Right lobe of liver (tissue), 4 donors: ENCODE results near the gene DSCAM.

Experiments
- POLR2A ChIP-seq: fragments of 450-650 bp; IDR thresholded peaks from one replicate; pipeline ENCODE4 v1.6.1; 2017; ENCODE audit warnings: antibody characterized with exemption, mild to moderate bottlenecking
- TF ChIP-seq, protein P1 (sequence below), 4 donors: fragments of 200-600 bp in 3 of 4; fragments of 450-650 bp in 1 of 4; IDR thresholded peaks; one replicate each; pipeline versions ENCODE4 v1.5.1 to v1.8.0; 2016 to 2022; ENCODE audit warnings: antibody characterized with exemption in 4 of 4, mild to moderate bottlenecking in 2 of 4
- donor health status: DM: no; HTN: no; CAD: no.
- donor health status: DM: no; HTN: no; CAD: no.
- donor health status: DM: no; HTN: yes; CAD: no.

DNA sequence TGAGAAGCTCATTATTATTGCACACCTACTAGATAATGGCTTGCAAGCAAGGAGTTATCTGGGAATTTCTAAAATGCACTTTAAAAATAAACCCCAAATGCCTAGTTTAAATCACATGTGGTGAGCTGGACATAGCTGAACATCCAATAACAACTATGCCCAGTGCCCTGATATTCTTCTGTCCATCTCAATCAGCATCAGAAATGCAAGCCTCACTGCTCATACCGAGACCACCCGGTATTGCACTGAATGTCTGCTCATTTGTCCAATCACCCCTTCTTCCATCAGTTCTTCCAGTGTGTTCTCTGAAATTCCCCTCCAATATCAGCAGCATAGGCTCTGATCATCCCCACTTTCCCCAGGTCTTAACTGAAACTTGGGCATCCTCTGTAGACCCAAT lies 383.8 kb downstream of the DSCAM start:
- TF ChIP-seq POLR2A: no peak
- TF ChIP-seq, protein P1, sequence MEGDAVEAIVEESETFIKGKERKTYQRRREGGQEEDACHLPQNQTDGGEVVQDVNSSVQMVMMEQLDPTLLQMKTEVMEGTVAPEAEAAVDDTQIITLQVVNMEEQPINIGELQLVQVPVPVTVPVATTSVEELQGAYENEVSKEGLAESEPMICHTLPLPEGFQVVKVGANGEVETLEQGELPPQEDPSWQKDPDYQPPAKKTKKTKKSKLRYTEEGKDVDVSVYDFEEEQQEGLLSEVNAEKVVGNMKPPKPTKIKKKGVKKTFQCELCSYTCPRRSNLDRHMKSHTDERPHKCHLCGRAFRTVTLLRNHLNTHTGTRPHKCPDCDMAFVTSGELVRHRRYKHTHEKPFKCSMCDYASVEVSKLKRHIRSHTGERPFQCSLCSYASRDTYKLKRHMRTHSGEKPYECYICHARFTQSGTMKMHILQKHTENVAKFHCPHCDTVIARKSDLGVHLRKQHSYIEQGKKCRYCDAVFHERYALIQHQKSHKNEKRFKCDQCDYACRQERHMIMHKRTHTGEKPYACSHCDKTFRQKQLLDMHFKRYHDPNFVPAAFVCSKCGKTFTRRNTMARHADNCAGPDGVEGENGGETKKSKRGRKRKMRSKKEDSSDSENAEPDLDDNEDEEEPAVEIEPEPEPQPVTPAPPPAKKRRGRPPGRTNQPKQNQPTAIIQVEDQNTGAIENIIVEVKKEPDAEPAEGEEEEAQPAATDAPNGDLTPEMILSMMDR (IDR thresholded peaks at IDR 0.05): no peak
